Tibial nerve (tissue), 4 donors: ENCODE measurements around the gene AGBL1. TPM values are rescaled to one million over a fixed set of nuclear protein-coding genes. Genes with fewer than 3 reads are reported as not detected.

ENCODE experiments used
- DNase-seq, 2 donors: peaks; one replicate each; pipeline ENCODE4 v3.0.0-alpha.2; 2019; ENCODE audit warnings: low spot score in 2 of 2
- H3K27ac ChIP-seq, 4 donors: fragments of 200-600 bp; sonication (generic) in 3 of 4; one replicate each; pipeline ENCODE4 v1.5.1; 2017 to 2019; ENCODE audit warnings: mild to moderate bottlenecking in 1 of 4
- H3K27me3 ChIP-seq, 2 donors: fragments of 200-600 bp; sonication (generic) in 1 of 2; one replicate each; pipeline versions ENCODE4 v1.5.1 to v1.6.0; 2017 to 2019
- H3K36me3 ChIP-seq, 3 donors: fragments of 200-600 bp; sonication (generic); one replicate each; pipeline ENCODE4 v1.5.1; 2018 to 2019
- H3K4me1 ChIP-seq, 4 donors: fragments of 200-600 bp; sonication (generic) in 3 of 4; one replicate each; pipeline ENCODE4 v1.5.1; 2017 to 2019
- H3K4me3 ChIP-seq, 4 donors: fragments of 200-600 bp; sonication (generic) in 3 of 4; one replicate each; pipeline ENCODE4 v1.5.1; 2017 to 2019; ENCODE audit warnings: mild to moderate bottlenecking in 1 of 4, moderate library complexity in 1 of 4
- H3K9me3 ChIP-seq, 4 donors: fragments of 200-600 bp; sonication (generic) in 3 of 4; one replicate each; pipeline ENCODE4 v1.5.1; 2017 to 2019
- EP300 ChIP-seq, 2 donors: sonication (generic); formaldehyde crosslinking; IDR thresholded peaks; one replicate each; pipeline ENCODE4 v1.6.1; 2017; ENCODE audit warnings: antibody characterized with exemption in 2 of 2, mild to moderate bottlenecking in 1 of 2
- POLR2A ChIP-seq, 2 donors: fragments of 450-650 bp; IDR thresholded peaks; one replicate each; pipeline ENCODE4 v1.6.1; 2017; ENCODE audit warnings: antibody characterized with exemption in 2 of 2, mild to moderate bottlenecking in 2 of 2, moderate library complexity in 2 of 2
- WGBS, 2 donors: methylation state at CpG; one replicate each; pipeline ENCODE4 v1.1.5; 2018; 5-methylcytosine and 5-hydroxymethylcytosine counted together
- total RNA-seq, 4 donors: library from RNA; depleted of rRNA; stranded (reverse); fragments of >200 nt; gene quantifications; one replicate each; pipeline ENCODE4 v1.1.0, GENCODE V29; 2016
- TF ChIP-seq, protein P1 (sequence below), 5 experiments: fragments of 200-600 bp in 3 of 5; fragments of 450-650 bp in 2 of 5; sonication (generic) in 3 of 5; IDR thresholded peaks; one replicate each; pipeline ENCODE4 v1.5.1; 2016 to 2019; ENCODE audit warnings: antibody characterized with exemption in 5 of 5, mild to moderate bottlenecking in 3 of 5, moderate library complexity in 2 of 5

The AGBL1 gene
- total RNA-seq, 4 donors from 2014 or later = under 0.01 to 1.2 (median 0.21) TPM; not detected in 1

DNA sequence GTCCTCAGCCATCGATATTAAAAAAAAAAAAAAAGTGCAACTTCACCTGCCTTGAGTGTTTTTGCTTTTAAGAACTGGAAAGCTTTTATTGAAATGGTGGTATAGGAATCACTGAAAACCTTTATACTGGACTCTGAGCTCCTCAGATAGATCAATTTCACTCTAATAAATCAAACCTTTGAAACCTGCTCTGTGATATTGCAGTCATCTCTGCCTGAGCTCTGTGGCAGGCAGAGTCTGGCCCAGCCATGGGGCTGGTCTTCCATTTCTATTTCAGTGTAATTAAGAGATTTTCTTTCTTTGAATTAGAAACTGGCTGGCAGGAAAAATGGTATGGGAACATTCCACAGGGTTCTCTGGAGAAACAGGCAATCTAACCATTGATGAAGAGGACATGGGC is 762.5 kb downstream of the AGBL1 start:
- 91 to 93% methylated on average over 1 of the region's 1 CpG for WGBS, 2 donors
- peaks cover 0 to 8% (median 2%) of the 10 kb centered on the region in 4 donors for H3K4me1 ChIP-seq

DNA sequence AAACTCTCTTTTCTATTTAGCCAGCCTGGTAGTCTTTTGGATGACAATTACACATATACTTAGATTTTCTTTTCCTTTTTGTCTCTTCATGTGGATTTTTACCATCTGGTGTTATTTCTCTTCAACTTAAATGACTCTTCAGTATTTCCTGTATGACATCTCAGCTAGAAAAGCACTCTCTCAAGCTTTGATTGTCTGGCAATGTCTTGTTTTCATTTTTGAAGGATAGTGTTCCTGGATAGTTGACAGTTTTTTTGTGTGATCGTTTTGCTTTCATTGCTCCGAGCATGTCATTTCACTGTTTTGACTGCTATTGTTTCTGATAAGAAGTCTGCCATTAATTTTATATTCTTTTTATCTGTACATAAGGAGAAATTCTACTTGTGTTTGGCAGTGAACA is 766.4 kb downstream of the AGBL1 start:
- peaks cover 0 to 21% (median 0%) of the 10 kb centered on the region in 4 donors for H3K9me3 ChIP-seq
- H3K27ac ChIP-seq = no peak overlapping the region
- H3K4me3 ChIP-seq = no peak overlapping the region
- no peak for DNase-seq
- H3K27me3 ChIP-seq = no peaks in the 10 kb centered on the region
- H3K4me1 ChIP-seq = no peaks in the 10 kb centered on the region
- 77 to 81% methylated on average over 2 of the region's 2 CpGs for WGBS, 2 donors
- H3K36me3 ChIP-seq = no peaks in the 10 kb centered on the region
- TF ChIP-seq, protein P1, sequence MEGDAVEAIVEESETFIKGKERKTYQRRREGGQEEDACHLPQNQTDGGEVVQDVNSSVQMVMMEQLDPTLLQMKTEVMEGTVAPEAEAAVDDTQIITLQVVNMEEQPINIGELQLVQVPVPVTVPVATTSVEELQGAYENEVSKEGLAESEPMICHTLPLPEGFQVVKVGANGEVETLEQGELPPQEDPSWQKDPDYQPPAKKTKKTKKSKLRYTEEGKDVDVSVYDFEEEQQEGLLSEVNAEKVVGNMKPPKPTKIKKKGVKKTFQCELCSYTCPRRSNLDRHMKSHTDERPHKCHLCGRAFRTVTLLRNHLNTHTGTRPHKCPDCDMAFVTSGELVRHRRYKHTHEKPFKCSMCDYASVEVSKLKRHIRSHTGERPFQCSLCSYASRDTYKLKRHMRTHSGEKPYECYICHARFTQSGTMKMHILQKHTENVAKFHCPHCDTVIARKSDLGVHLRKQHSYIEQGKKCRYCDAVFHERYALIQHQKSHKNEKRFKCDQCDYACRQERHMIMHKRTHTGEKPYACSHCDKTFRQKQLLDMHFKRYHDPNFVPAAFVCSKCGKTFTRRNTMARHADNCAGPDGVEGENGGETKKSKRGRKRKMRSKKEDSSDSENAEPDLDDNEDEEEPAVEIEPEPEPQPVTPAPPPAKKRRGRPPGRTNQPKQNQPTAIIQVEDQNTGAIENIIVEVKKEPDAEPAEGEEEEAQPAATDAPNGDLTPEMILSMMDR (IDR thresholded peaks at IDR 0.05) = no peak
- no peak for TF ChIP-seq EP300 (IDR thresholded peaks at IDR 0.05)
- no peak for TF ChIP-seq POLR2A (IDR thresholded peaks at IDR 0.05)

More for the DNA sequence above, 762.5 kb downstream of the AGBL1 start:
- no peak for TF ChIP-seq POLR2A (IDR thresholded peaks at IDR 0.05)
- TF ChIP-seq, protein P1 (IDR thresholded peaks at IDR 0.05) = no peak
- no peak overlapping the region for H3K4me3 ChIP-seq
- peaks cover 0 to 15% (median 0%) of the 10 kb centered on the region in 4 donors for H3K9me3 ChIP-seq
- no peak overlapping the region for H3K27ac ChIP-seq
- H3K36me3 ChIP-seq = no peaks in the 10 kb centered on the region
- no peak for DNase-seq
- no peaks in the 10 kb centered on the region for H3K27me3 ChIP-seq

DNA sequence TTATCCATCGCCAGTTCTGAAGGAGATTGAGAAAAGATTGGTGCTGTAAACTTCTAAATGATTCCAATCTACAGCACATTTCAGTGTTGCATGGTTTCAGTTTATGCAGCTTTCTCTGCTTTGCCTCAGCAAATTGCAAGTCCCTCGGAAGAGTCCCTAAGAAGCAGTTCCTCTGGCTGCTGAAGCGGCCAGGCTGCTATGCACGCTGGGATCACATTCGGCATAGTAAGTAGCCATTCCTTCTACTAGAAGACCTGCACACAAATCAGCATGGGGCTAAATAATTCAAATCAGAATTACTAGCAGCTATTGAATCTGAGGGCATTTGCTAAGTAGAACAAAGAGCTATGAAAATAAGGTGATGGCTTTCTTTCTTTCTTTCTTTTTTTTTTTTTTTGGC is 769.5 kb downstream of the AGBL1 start:
- no peak overlapping the region for H3K27ac ChIP-seq
- peaks cover 0 to 14% (median 0%) of the 10 kb centered on the region in 4 donors for H3K4me1 ChIP-seq
- H3K27me3 ChIP-seq = no peaks in the 10 kb centered on the region
- TF ChIP-seq POLR2A (IDR thresholded peaks at IDR 0.05) (no peak), EP300 (IDR thresholded peaks at IDR 0.05) (no peak)
- TF ChIP-seq, protein P1 (IDR thresholded peaks at IDR 0.05) = no peak
- H3K36me3 ChIP-seq = no peaks in the 10 kb centered on the region
- WGBS, 2 donors = 83 to 90% methylated on average over 5 of the region's 5 CpGs
- no peak for DNase-seq
- H3K9me3 ChIP-seq = peaks cover 0 to 21% (median 0%) of the 10 kb centered on the region in 4 donors
- H3K4me3 ChIP-seq = no peak overlapping the region

DNA sequence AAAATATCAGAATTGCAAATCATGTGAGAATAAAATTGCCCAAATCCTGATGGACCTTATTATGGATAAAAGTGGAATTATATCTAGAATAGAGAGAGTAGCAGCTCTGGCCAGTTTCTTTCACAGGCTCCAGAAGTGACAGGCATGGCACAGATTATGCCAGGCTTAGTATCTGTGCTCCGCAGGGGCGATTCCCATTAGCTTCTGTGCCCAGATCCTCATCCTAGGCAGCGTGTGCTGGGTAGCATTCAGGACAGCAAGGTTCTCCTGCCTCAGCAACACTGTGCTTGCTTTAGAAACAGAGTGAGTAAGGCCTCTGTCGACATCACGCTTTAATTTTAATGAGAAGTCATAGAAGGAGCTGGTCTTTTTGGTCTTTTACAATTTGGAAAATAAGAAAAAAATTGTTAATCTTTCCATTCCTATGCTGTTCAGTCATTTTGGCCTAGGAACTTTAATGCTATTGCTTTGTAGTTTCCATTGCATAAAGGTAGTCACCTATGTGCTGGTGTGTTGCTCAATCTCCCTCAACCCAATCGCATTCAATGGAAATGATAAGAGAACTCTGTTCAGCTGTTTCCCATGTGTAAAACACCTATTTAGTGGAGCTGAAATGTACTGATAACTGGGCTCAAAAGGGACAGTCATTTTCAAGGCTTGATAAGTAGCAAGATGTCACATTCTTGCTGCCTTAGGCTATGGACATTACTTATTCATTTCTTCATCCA is 770.1 kb downstream of the AGBL1 start:
- Histone ChIP-seq H3K4me1 (peaks cover 0 to 14% (median 0%) of the 10 kb centered on the region in 4 donors), H3K27ac (no peak overlapping the region), H3K27me3 (no peaks in the 10 kb centered on the region), H3K36me3 (no peaks in the 10 kb centered on the region), H3K4me3 (no peak overlapping the region), H3K9me3 (peaks cover 0 to 21% (median 0%) of the 10 kb centered on the region in 4 donors)
- WGBS, 2 donors = 95 to 96% methylated on average over 6 of the region's 6 CpGs
- TF ChIP-seq, protein P1 (IDR thresholded peaks at IDR 0.05) = no peak
- no peak for TF ChIP-seq EP300 (IDR thresholded peaks at IDR 0.05)
- no peak for TF ChIP-seq POLR2A (IDR thresholded peaks at IDR 0.05)
- no peak for DNase-seq

DNA sequence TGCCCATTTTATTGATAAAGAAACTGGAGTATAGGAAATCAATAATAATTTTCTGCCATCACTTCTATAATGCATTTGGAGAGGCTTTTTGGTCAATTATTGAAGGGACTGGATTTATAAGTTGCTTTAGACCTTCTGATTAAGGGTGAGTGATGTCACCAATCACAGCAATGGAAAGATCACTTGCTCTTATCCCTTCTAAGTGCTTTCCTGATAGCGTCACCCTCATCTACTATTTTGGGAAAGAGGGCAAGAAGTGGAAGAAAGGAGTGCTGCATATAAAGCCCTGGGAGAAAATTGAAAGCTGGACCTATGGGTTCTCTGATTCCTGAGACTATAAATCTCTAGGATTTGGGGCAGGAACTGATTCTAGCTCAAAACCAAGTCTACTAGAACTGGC is 771.3 kb downstream of the AGBL1 start:
- TF ChIP-seq, protein P1 (IDR thresholded peaks at IDR 0.05) = no peak
- no peak for TF ChIP-seq EP300 (IDR thresholded peaks at IDR 0.05)
- TF ChIP-seq POLR2A (IDR thresholded peaks at IDR 0.05) = no peak

More for the DNA sequence above, 771.3 kb downstream of the AGBL1 start:
- peaks cover 0 to 18% (median 0%) of the 10 kb centered on the region in 4 donors for H3K9me3 ChIP-seq
- no peaks in the 10 kb centered on the region for H3K27me3 ChIP-seq
- no peak for DNase-seq
- no peaks in the 10 kb centered on the region for H3K36me3 ChIP-seq
- H3K4me3 ChIP-seq = no peak overlapping the region
- H3K27ac ChIP-seq = no peak overlapping the region
- peaks cover 0 to 14% (median 0%) of the 10 kb centered on the region in 4 donors for H3K4me1 ChIP-seq
- WGBS, 2 donors = 84 to 91% methylated on average over 1 of the region's 1 CpG
